ENCODE data around the gene SAE1.
"Not testable (repeated sequence)": the region's sequence is repeated elsewhere in the genome, so short reads cannot be mapped to it uniquely, and the experiment has no call there.

- not testable (repeated sequence) for TF ChIP-seq CTCF, POLR2A (IDR thresholded peaks at IDR 0.05)
These were observed 10.6 kb downstream of the SAE1 start for GRCh38 chr19:47141252-47141651.

All from heart left ventricle (tissue), 13 donors.